OCI-LY7 (cell line): ENCODE results near the gene TTYH1. TPM values are rescaled to one million over a fixed set of nuclear protein-coding genes. Genes with fewer than 3 reads are reported as not detected.
"Not testable (repeated sequence)": the region's sequence is repeated elsewhere in the genome, so short reads cannot be mapped to it uniquely, and the experiment has no call there.

Experiments
- BruUV-seq: library from RNA; stranded (reverse); fragments of 400-500 nt; replicated peaks from 2 replicates; lab custom pipeline; 2021; lab: Mats Ljungman, UMichigan
- CTCF ChIA-PET: fragments of 300-600 bp; sonication (Branson Sonifier 250); formaldehyde crosslinking; loops from one replicate; lab custom pipeline; 2022; ENCODE audit warnings: antibody characterized with exemption; ENCODE audit not compliant: unreplicated experiment; lab: Charles Lee
- POLR2A ChIA-PET: fragments of 300-600 bp; sonication (Branson Sonifier 250); formaldehyde crosslinking; loops from one replicate; lab custom pipeline; 2022; ENCODE audit warnings: antibody characterized with exemption; lab: Charles Lee
- DNase-seq: peaks from one replicate; pipeline ENCODE4 v3.0.0-alpha.2; 2015; ENCODE audit warnings: low spot score
- H2AFZ ChIP-seq: fragments of 200-600 bp; sonication (generic), shearing (Covaris generic); 2 replicates; pipeline ENCODE4 v1.6.1; 2014; ENCODE audit warnings: mild to moderate bottlenecking, antibody characterized with exemption, low read length, moderate library complexity
- H3K27ac ChIP-seq: fragments of 200-600 bp; sonication (generic); 2 replicates; pipeline ENCODE4 v1.5.1; 2014; ENCODE audit warnings: mixed run types, low read depth, mild to moderate bottlenecking, moderate library complexity, low read length, inconsistent platforms; ENCODE audit not compliant: poor library complexity, severe bottlenecking
- H3K36me3 ChIP-seq: fragments of 200-600 bp; sonication (generic); 2 replicates; pipeline ENCODE4 v1.6.1; 2014; ENCODE audit warnings: mild to moderate bottlenecking, antibody characterized with exemption, low read length, moderate library complexity, mixed read lengths; ENCODE audit not compliant: insufficient read depth
- H3K4me1 ChIP-seq: fragments of 200-600 bp; sonication (generic); 2 replicates; pipeline ENCODE4 v1.5.1; 2014; ENCODE audit warnings: mild to moderate bottlenecking, low read length; ENCODE audit not compliant: insufficient read depth, poor library complexity, severe bottlenecking
- H3K4me2 ChIP-seq: fragments of 200-600 bp; sonication (generic); 2 replicates; pipeline ENCODE4 v1.6.1; 2014; ENCODE audit warnings: mild to moderate bottlenecking, low read length
- H3K4me3 ChIP-seq: fragments of 200-600 bp; sonication (generic); 2 replicates; pipeline ENCODE4 v1.5.1; 2014; ENCODE audit warnings: mild to moderate bottlenecking, low read depth, low read length; ENCODE audit not compliant: poor library complexity, severe bottlenecking
- H3K79me2 ChIP-seq: fragments of 200-600 bp; sonication (generic); 2 replicates; pipeline ENCODE4 v1.6.1; 2016; ENCODE audit warnings: low read depth, mild to moderate bottlenecking, low read length, moderate library complexity, mixed read lengths; ENCODE audit not compliant: insufficient read depth
- H3K9me2 ChIP-seq: fragments of 200-600 bp; sonication (generic); 2 replicates; pipeline ENCODE4 v1.6.1; 2016; ENCODE audit warnings: mild to moderate bottlenecking, low read length, mixed read lengths; ENCODE audit not compliant: insufficient read depth
- H3K9me3 ChIP-seq: fragments of 200-600 bp; sonication (generic); 2 replicates; pipeline ENCODE4 v1.6.1; 2014; ENCODE audit warnings: mild to moderate bottlenecking, mixed run types, low read length, mixed read lengths
- H4K20me1 ChIP-seq: fragments of 200-600 bp; sonication (generic); 2 replicates; pipeline ENCODE4 v1.6.1; 2014; ENCODE audit warnings: mild to moderate bottlenecking, antibody characterized with exemption, low read length, moderate library complexity, mixed read lengths; ENCODE audit not compliant: insufficient read depth
- CTCF ChIP-seq: fragments of 200-600 bp; sonication (generic); conservative IDR thresholded peaks from 2 replicates; pipeline ENCODE4 v1.5.1; 2014; ENCODE audit warnings: mild to moderate bottlenecking, antibody characterized with exemption, low read length, moderate library complexity, mixed read lengths
- EZH2phosphoT487 ChIP-seq: fragments of 200-600 bp; sonication (generic); IDR thresholded peaks from 2 replicates; pipeline ENCODE4 v1.6.1; 2018; ENCODE audit warnings: low read depth, borderline replicate concordance, mild to moderate bottlenecking, mixed run types, antibody characterized with exemption, low read length, moderate library complexity, mixed read lengths
- intact Hi-C: fragments of 100-400 bp; cut with micrococcal nuclease; formaldehyde crosslinking; loops from one replicate; pipeline ENCODE4 v1.10.0; 2022; ENCODE audit not compliant: unreplicated experiment
- total RNA-seq, 2 experiments: library from RNA; depleted of rRNA in 1 of 2; stranded (reverse); fragments of >200 nt in 1 of 2; shearing (Covaris generic) in 1 of 2; gene quantifications; 2 replicates each; pipeline ENCODE4 v1.2.3, GENCODE V29; 2014 to 2022

TTYH1 gene
- total RNA-seq, 2 experiments from 2014 or later = 0.53 TPM; not detected in 1

- peaks cover 20% of the 10 kb centered on the region for H3K4me1 ChIP-seq
- H3K36me3 ChIP-seq = peaks cover 22% of the 10 kb centered on the region
- H3K9me3 ChIP-seq = no peaks in the 10 kb centered on the region
- ChIA-PET POLR2A (no interaction called here), CTCF (no interaction called here)
- no peak overlapping the region for H2AFZ ChIP-seq
- TF ChIP-seq EZH2phosphoT487 = no peak
- H3K27ac ChIP-seq = no peak overlapping the region
- no TSS peak for BruUV-seq
- no peaks in the 10 kb centered on the region for H3K79me2 ChIP-seq
- intact Hi-C loops = no loop called here
- H3K9me2 ChIP-seq = no peaks in the 10 kb centered on the region
- no peak overlapping the region for H3K4me2 ChIP-seq
- no peaks in the 10 kb centered on the region; the same call in 1 of the 2 replicates for H4K20me1 ChIP-seq
- no peak for DNase-seq
- H3K4me3 ChIP-seq = no peak overlapping the region
Measured at GRCh38 chr19:54465426-54466109, 50.3 kb downstream of the TTYH1 start.

DNA sequence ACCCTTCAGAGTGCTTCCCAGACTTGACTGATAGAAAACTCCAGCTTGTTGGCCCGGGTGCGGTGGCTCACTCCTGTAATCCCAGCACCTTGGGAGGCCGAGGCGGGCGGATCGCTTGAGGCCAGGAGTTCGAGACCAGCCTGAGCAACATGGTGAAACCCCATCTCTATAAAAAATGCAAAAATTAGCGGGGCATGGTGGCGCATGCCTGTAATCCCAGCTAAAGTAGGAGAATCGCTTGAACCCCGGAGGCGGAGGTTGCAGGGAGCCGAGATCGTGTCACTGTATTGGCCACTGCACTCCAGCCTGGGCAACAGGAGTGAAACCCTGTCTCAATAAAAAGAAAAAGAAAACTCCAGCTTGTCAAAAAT is 50.8 kb downstream of the TTYH1 start:
- H2AFZ ChIP-seq, intact Hi-C loops, H3K4me3 ChIP-seq, H3K27ac ChIP-seq, DNase-seq, H3K4me2 ChIP-seq, POLR2A ChIA-PET, BruUV-seq, H4K20me1 ChIP-seq, H3K9me3 ChIP-seq, H3K79me2 ChIP-seq, CTCF ChIA-PET, H3K9me2 ChIP-seq: not testable (repeated sequence)
- H3K36me3 ChIP-seq = peaks cover 17% of the 10 kb centered on the region
- peaks cover 20% of the 10 kb centered on the region for H3K4me1 ChIP-seq

DNA sequence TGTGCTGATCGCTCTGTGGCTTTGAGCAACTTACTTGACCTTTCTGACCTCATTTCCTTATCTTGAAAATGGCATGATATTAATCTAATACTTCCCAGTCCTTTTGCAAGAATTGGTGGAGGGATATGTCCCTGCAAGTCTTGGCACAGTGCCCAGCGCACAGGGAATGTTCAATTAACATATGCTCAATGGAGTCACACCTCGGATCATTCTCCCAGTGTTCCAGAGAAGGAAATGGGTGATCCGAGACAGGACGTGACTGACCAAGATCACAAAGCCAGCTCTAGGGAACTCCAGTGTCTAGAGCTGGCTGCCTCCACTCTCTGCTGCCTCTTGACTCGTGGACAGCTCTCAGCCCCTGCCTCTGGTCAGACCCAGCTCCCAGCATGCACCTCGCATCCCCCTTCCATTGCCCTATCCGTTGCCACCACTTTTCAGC is 54.3 kb downstream of the TTYH1 start:
- DNase-seq = no peak
- BruUV-seq = no TSS peak
- Histone ChIP-seq H3K4me3 (no peak overlapping the region), H3K4me1 (peaks cover 4% of the 10 kb centered on the region), H4K20me1 (no peaks in the 10 kb centered on the region), H3K4me2 (no peak overlapping the region), H3K36me3 (no peaks in the 10 kb centered on the region), H3K9me3 (no peaks in the 10 kb centered on the region), H2AFZ (no peak overlapping the region), H3K79me2 (no peaks in the 10 kb centered on the region), H3K27ac (no peak overlapping the region), H3K9me2 (no peaks in the 10 kb centered on the region)
- intact Hi-C loops = no loop called here
- TF ChIP-seq EZH2phosphoT487 = no peak
- no peak for TF ChIP-seq CTCF
- POLR2A ChIA-PET = no interaction called here
- CTCF ChIA-PET = no interaction called here
